Middle frontal gyrus (tissue), 1 donor: Measurements from ENCODE around the gene FIBP.

Experiments
- DNase-seq: peaks from one replicate; pipeline ENCODE4 v3.0.0-alpha.2; 2015; ENCODE audit warnings: low spot score; ENCODE audit errors: extremely low spot score

FIBP gene

DNA sequence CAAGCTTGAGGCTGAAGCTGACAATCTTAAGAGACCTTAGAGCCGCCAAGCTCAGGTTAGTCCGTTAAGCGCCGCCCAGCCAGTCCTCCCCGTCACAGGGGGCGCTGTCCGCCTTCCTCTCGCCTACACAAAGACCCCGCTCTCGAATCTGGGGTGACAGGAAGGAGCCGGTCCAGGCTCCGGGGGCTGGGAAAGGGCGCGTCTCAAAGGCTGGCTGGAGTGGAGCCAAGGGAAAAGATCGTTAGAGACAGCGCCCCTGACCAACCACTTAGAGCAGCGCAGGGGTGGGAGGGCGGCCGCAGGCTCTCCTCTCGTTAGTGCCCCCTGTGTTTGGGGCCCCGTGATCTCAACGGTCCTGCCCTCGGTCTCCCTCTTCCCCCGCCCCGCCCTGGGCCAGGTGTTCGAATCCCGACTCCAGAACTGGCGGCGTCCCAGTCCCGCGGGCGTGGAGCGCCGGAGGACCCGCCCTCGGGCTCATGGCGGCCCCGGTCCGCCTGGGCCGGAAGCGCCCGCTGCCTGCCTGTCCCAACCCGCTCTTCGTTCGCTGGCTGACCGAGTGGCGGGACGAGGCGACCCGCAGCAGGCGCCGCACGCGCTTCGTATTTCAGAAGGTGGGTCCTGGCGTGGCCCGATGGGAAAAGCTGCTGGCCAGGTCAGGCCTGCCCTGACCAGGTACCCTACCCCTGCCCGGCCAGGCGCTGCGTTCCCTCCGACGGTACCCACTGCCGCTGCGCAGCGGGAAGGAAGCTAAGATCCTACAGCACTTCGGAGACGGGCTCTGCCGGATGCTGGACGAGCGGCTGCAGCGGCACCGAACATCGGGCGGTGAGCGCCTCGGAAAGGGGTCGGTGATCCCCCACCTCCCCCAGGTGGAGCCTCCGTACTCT, 27.8 kb downstream of the FIBP start, which contains the start of gene MUS81:
Gene MUS81 (plus strand): TSS at position 156 of the 887 bp plus-strand sequence. CDS start 321 bp downstream, at position 477.
- DNase-seq = peak; percentile 89

DNA sequence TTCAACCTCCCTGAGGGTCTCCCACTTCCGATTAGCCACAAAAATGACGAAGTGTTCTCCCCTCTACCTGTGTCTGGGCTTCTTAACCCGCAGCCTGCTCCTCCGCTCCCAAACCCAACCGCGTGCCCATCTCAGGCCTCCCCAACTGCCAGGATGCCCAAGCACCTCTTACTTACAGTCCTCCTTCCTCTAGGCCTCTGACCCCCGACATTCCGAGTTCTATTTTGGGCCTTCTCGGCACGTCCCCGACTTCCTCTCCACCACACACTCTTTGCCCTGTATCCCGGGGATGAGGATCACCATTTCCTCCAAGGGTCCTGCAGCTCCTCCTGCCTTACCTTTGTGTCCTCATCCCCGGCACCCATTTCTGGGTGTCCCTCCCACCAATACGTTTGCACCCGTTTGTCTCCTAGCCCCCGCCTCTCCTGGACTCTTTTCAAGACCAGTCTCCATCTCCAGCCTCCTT, 28.4 kb downstream of the FIBP start:
- DNase-seq = no peak

DNA sequence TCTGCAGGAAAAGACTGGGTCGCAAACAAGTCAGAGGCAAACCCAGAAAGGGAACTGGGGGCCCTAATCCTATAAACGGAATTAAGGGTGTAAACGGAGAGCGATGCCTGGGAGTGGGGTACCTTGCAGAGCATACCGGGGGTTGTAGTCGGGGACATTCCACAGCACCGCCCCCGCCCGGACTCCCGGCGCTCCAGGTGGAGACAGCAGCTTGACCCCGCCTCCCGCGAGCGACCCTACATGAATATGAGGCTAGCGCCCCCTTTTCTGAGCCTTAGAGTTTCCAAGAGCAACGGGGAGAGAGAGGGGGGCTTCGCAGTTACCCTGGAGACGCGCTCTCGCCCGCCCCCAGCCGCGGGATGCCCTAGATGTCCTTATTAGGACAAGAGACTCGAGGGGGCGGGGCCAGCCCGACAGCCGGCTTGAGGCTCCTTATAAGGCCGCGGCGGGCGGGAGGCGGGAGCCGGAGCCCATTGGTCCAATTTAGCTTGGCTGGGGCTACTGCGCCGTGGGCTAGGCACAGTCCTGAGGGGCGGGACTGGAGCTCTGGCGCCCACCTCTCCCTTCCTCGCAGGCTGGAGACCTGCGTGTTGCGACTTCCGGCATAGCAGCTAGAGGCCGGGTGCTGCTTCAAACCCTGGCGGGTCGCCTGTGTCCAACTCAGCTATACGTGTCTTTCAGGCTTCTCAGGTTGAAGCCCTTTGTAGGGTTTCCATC, 29.0 kb downstream of the FIBP start:
- DNase-seq = peak; percentile 87

DNA sequence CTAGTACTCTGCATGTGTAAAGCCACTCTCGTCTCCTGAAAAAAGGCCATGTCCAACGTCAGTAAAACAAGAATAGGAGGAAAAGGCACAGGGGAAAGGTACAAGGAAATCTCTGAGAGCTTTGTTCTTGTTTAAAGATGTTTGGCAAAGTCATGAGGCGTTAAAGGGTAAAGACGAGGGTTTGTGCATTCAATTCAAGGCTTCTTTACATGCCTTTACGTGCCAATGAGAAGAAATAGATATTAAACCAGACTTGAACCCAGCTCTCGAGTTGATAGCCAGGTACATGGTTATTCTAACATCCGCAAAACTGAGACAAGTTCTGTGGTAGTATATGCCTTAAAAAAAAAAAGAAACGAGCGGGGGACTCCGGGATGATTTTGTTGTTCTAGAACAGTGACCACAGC, 29.6 kb downstream of the FIBP start:
- DNase-seq = no peak

DNA sequence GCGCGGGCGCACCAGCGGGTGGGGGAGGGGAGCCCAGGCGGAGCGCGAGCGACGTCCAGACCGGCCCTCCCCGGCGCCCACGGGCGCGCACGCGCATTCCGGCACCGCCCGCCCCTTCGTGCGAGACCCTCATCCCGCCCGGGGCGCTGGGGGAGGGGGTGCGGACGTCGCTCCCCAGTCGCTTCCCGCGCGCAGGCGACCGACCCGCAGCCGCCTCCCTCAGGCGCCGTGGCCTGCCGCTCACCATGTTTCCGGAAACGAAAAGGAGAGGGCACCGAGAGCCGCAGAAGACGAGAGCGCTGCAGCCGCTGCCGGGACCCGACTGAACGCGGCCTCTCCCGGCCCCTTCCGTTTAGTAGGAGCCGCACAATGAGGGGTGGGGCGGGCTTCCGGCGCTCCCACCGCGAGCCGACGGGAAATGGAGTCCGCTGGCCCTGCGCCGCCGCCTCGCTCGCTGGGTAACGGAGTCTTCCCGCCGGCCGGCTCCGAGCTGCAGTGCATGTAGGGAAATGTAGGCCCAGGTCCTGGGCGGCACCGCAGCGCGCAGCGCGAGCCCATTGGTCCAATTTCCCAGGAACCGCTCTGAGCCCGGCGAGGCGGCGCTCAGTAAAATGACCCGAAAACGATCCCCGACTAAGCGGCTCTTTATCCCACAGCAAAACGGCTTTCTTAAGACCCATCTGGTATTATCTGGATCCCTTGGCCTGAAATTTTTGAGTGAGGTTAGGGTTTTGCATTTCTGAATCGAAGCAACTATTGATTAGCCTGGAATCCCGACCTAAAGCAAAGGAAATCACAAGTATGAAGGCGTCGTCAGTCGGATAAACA, 30.2 kb downstream of the FIBP start, which contains the start of gene CFL1:
Gene CFL1 (minus strand): TSS at position 328 of the 828 bp plus-strand sequence. CDS start 81 bp downstream, at position 247.
- DNase-seq = peak; percentile 97

DNA sequence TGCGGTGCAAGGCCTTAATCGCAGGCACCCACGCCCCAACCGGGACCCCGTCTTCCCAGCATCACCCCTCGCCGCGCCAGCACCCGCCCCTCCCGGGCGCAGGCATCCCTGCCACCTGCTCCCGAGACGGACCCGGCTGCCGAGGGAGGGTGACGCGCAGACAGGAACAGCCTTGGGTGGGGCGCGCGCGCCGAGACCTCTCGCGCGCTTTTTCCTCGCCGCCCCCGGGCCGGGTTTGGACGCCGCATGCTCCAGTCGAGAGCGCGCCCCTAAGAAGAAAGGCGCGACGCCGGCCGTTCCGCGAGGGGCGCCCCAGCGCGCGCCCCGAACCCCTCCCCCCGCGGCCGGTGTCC, 30.8 kb downstream of the FIBP start:
- DNase-seq = peak; percentile 12

DNA sequence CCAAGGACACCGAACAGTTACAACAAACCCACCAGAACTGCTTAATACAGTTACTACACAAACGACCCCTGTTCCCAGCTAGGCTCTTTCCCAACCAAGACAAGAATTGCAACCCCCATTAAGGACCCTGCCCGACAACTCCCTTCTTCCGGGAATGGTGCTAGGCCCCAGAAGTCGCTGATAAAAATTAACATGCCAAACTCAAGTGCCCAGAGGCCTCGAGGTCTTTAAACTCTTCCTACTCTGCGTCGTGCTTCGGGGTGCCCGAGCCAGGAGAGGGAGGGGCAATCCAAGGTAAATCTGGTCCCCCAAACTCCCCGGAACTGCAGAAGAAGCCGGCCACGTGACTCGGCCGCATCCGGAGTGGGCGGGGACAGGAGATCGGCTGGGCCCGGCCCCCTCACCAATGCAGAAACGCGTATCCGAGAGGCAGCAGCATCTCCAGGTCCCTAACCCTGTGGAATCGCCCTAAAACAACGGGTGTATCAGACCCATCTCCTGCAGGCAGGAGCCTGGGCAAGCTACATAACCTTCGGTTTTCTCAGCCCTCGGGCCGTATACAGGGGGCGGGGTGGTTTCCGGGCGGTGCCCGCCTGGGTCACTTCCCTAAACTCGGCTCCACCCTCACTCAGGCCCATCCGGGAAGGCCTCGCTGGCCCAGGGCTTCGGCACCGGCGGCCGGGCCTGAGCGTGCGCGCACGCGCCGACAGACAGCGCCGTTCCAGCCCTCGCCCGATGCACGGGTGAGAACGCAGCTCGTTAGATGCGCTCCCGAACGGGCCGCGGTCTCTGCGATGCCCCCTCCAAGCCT, 31.4 kb downstream of the FIBP start:
- peak; percentile 49 for DNase-seq

DNA sequence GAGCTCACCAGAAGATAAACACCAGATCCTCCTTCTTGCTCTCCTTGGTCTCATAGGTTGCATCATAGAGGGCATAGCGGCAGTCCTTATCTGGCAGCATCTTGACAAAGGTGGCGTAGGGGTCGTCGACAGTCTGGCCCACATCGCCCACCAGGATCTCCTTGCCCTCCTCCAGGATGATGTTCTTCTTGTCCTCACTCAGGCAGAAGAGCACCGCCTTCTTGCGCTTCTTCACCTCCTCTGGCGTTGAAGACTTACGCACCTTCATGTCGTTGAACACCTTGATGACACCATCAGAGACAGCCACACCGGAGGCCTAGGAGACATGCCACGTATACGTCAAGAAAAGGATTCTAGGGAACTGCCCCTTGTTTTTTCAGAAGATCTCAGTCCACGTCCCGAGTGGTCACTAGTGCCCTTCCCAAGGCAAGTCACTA, 32.3 kb downstream of the FIBP start:
- no peak for DNase-seq

DNA sequence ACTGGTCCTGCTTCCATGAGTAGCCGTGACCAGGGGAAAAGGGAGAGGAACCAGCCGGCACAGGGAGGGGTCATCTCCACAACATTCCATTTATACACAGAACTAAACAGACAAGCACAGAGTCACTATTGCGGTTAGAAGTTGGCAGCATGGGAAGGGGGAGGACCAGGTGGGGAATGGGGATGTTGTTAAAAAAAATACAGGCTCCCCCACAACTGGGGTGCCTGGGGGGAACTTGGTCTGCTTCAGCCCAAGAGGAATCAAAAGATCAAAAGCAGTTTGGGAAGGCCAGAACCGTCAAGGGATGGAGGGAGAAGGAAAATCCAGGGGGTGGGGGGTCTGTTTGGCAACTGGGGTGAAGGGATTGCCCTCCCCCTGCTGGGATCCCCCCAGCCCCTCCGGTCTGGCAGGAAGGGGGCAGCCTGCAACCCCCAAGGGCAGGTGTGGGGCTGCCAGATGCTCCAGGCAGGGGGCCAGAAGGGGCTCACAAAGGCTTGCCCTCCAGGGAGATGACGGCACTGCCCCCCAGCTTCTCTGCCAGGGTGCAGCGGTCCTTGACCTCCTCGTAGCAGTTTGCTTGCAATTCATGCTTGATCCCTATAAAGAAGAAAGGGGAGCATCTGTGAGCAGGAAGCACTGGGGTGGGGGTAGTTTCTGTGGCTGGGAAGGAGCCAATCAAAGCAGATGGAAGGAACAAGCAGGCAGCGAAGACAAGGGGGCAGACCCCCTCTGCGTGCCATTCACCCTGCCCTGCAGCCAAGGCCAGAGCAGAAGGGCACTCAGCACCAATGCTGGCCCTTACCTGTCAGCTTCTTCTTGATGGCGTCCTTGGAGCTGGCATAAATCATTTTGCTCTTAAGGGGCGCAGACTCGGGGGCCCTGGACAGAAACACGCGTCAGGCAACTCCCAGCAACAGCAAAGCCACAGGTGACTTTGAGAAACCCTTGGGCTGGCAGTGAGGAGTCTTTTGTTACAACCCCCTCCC, 33.1 kb downstream of the FIBP start:
- DNase-seq = no peak

DNA sequence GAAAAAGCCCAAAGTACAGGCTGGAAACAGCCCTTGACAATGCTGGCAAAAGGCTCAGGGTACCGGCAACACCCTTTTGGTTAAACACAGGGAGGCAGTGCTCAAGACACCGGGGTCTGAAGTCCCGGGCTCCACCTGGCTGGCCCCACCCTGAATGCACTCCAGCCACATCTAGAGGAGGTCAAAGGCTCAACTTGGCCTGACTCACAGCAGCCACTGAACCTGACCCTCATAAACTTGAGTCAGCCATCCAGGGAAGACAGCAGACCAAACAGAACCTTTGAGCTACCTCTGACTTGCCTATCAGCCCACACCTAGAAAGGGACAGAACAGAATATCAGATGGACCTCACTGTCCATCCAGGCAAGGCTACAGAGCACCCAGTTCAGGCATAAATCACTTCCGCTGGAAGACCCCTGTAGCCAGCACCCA, 34.1 kb downstream of the FIBP start:
- DNase-seq = no peak

DNA sequence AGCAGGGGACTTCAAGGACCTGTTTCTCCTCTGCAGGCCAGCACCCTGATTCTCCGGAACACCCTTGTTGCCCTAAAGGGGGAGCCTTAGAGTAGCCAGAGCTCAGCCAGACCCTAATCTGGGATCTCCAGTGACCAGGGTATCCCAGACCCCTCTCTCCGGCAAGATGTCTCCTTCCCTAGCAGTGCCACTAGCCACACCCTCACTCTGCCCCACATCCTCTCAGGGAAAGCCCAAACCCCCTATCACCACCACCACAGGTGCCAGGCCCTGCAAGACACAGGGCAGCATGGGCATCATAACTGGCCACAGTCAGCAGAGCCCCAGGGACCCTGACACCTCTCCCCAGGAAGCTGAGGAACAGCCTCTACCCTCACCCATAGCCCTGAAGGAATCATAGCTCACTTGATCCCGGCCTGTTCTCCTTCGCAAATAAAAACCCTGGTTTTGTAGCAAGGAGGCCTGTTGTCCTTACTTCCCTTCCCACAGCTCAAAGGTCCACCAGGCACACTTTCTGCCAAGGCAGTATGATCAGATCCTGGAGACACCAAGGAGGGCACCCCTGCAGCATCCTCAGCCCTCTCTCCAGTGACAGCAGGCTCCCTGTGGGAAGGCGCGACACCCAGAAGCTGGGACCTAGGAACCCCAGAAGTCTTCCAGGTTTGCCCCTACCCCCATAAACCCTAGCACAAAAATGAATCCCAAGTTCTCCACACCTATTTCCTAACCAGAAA, 34.9 kb downstream of the FIBP start:
- no peak for DNase-seq

DNA sequence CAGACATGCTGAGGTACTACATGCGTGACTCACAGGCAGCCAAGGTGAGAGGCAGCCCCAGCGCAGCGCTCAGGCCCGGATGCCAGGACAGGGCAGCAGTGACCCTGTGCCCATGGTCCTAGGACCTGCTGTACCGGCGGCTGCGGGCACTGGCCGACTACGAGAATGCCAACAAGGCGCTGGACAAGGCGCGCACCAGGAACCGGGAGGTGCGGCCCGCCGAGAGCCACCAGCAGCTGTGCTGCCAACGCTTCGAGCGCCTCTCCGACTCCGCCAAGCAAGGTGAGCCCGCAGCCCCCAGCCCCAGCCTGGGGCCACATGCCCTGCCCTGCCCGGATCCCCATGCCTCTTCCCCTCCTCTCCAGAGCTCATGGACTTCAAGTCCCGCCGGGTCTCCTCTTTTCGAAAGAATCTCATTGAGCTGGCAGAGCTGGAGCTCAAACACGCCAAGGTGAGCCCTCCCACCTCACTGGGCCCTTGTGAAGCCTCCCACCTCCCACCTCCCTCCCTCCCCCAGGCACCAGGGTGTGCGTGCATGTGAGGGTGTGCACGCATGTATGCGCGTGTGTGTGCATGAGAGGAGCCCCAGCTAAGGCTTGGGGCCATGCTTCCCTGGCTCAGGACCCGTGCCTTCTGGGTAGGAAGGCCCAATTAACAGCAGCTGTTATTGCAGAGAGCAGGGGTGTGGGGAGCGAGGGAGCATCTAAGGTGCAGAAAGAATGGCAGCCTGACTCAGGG, 35.6 kb downstream of the FIBP start:
- DNase-seq = no peak

DNA sequence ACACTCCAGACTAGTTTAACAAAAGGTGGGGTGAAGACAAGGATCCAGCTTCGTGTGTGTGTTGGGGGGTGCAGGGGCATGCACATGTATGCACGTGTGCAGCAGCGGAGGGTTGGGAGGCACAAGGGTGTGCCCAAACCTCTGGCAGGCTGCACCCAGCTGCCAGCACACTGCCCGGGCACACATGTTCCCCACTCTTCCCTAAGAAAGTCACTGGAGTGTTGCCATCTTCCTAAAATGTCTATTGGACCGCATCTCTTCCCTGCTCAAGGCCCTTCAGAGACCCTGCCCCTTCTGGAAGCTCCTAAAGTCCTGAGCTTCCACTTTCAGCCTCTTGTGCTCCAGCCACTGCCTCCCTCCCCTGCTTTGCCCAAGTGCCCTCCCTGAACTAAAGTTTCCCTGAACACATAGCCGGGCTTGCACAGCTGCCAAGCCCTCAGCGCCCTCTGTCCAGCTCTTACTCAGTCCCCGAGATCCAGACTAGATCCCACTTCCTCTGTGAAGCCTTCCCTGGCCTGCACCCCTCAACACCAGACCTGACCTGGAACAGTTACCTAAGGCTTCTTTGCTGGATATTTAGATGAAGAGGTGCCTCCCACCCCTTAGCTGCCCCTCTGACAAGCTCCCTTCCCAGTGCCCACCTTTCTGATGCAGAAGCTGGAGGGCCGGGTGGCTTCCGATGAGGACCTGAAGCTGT, 36.3 kb downstream of the FIBP start:
- DNase-seq = no peak

DNA sequence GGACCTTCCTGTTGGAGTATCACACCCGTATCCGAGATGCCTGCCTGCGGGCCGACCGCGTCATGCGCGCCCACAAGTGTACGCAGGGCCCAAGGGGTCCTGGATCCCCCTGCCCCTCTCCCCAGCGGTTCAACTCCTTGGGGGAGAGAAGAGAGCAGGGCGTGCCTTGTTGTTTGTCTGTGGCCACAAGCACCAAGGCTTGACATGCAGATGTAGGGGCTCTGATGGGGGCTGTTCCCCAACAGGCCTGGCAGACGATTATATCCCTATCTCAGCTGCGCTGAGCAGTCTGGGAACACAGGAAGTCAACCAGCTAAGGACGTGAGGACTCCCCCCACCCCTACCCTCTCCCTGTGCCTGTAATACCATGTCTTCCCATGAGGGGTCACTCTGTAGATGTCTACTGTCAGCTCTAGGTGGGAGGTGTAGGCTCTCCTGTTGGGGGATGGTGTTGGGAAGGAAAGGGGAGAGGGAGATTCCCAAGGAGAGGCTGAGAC, 37.1 kb downstream of the FIBP start:
- DNase-seq = no peak

DNA sequence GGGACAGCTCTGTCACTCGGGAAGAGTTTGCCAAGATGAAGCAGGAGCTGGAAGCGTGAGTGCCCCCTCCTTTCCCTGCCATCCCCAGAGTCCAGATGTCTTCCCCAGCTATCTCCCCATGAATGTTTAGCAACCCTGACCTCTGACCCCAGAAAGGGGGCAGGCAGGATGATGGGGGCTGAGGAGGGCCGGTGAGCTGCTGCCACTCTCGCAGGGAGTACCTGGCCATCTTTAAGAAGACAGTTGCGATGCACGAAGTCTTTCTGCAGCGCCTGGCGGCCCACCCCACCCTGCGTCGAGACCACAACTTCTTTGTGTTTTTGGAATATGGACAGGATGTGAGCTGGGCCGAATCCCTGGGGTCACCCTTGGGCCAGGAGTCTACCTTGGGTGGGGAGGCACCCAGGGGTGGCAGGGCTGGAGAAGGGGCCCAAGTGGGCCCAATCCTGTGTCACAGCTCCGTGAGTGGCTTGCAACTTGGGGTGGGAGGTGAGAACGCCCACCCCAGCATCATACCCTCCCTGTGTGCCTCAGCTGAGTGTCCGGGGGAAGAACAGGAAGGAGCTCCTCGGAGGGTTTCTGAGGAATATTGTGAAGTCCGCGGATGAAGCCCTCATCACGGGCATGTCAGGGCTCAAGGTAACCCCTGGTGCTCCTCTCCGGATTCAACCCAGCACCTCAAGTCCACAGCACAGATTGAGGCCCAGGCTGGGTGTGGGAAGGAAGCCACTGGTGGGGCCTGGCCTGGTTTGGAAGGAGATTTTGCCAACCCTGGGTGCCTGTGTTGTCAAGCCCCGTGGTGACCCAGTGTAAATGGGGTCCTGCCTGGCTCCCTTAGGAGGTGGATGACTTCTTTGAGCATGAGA, 37.8 kb downstream of the FIBP start:
- no peak for DNase-seq

DNA sequence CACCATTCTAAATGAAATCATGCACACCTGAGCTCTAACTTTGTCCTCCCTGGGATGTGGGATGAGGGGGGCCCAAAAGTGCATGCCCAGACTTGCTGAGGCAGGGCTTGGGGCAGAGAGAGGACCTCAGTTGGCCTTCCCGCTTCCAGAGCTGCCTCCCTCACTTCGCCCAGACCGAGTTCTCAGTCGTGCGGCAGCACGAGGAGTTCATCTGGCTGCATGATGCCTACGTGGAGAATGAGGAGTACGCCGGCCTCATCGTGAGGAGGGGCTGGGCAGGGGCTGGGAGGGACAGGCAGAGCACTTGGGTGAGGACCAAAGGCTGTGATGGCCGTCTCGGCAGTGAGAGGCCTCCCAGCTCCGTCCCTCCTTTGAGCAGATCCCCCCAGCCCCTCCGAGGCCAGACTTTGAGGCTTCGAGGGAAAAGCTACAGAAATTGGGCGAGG, 38.5 kb downstream of the FIBP start:
- DNase-seq = no peak
